HL-60 (cell line): Measurements from ENCODE around the gene RPL6.

ENCODE experiments used
- DNase-seq, 2 experiments: peaks; one replicate each; pipeline ENCODE4 v3.0.0-alpha.2; 2010 to 2020; ENCODE audit warnings: low read depth in 1 of 2, low spot score in 1 of 2
- H3K27ac ChIP-seq: fragments of 250-450 bp; sonication (Bioruptor Pico); replicated peaks from 2 replicates; pipeline ENCODE4 v1.5.1; 2020; ENCODE audit warnings: mild to moderate bottlenecking, moderate library complexity
- H3K27me3 ChIP-seq: fragments of 250-450 bp; sonication (Bioruptor Pico); 2 replicates; pipeline ENCODE4 v1.5.1; 2021; ENCODE audit warnings: mild to moderate bottlenecking, moderate library complexity; ENCODE audit not compliant: insufficient read depth, poor library complexity, severe bottlenecking
- H3K4me3 ChIP-seq: replicated peaks from 2 replicates; pipeline ENCODE4 v1.5.1; 2011; ENCODE audit warnings: mild to moderate bottlenecking, control low read depth, low read length; ENCODE audit not compliant: insufficient read depth
- GABPA ChIP-seq: IDR thresholded peaks from 2 replicates; pipeline ENCODE4 v1.6.1; 2012; ENCODE audit warnings: low read depth
- POLR2AphosphoS5 ChIP-seq: IDR thresholded peaks from 2 replicates; pipeline ENCODE4 v1.6.1; 2012; ENCODE audit warnings: low read depth
- REST ChIP-seq: IDR thresholded peaks from 2 replicates; pipeline ENCODE4 v1.6.1; 2012; ENCODE audit warnings: low read depth; ENCODE audit not compliant: insufficient replicate concordance
- SPI1 ChIP-seq: IDR thresholded peaks from 2 replicates; pipeline ENCODE4 v1.6.1; 2012; ENCODE audit warnings: low read depth, mild to moderate bottlenecking, borderline replicate concordance
- TF ChIP-seq, protein P1 (sequence below): IDR thresholded peaks from one replicate; pipeline ENCODE4 v1.5.1; 2011; ENCODE audit warnings: low read length, control low read depth, inconsistent platforms; ENCODE audit not compliant: insufficient read depth

The RPL6 gene

DNA sequence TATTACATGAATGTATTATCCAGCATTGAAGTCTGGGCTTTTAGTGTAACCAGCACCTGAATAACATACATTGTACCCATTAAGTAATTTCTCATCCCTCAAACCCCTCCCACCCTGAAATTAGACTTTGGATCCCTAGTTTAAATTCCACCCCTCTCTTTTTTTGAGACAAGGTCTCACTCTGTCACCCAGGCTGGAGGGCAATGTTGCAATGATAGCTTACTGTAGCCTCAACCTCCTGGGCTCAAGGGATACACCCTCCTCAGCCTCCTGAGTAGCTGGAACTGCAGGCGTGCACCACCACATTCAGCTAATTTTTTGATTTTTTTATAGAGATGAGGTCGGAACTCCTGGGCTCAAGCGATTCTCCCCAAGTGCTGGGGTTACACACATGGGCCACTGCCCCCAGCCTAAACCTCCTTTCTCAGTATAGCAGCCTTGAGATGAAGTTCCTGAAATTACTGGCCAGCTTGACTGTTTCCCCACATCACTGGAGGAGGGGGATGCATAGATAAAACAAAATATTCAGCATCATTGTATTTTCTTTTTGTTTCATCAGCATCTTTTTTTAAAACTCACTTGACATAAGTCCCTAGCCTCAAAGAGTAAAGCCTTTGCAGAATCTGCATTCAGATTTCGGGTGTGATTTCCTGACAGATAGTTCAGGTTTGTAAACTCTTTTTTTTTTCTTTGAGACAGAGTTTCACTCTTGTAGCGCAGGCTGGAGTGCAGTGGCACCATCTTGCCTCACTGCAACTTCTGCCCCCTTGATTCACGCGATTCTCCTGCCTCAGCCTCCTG lies 16.4 kb upstream of the RPL6 start:
- no peak for TF ChIP-seq GABPA
- TF ChIP-seq, protein P1, sequence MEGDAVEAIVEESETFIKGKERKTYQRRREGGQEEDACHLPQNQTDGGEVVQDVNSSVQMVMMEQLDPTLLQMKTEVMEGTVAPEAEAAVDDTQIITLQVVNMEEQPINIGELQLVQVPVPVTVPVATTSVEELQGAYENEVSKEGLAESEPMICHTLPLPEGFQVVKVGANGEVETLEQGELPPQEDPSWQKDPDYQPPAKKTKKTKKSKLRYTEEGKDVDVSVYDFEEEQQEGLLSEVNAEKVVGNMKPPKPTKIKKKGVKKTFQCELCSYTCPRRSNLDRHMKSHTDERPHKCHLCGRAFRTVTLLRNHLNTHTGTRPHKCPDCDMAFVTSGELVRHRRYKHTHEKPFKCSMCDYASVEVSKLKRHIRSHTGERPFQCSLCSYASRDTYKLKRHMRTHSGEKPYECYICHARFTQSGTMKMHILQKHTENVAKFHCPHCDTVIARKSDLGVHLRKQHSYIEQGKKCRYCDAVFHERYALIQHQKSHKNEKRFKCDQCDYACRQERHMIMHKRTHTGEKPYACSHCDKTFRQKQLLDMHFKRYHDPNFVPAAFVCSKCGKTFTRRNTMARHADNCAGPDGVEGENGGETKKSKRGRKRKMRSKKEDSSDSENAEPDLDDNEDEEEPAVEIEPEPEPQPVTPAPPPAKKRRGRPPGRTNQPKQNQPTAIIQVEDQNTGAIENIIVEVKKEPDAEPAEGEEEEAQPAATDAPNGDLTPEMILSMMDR, result no peak
- TF ChIP-seq SPI1, result no peak
- TF ChIP-seq POLR2AphosphoS5, result no peak
- no peak for TF ChIP-seq REST
- no peak for DNase-seq
- H3K27ac ChIP-seq, result no peak overlapping the region
- H3K27me3 ChIP-seq, result no peaks in the 10 kb centered on the region
- no peak overlapping the region for H3K4me3 ChIP-seq

GRCh38 chr12:112424126-112424525 lies 14.7 kb upstream of the RPL6 start:
- H3K4me3 ChIP-seq, result no peak overlapping the region
- DNase-seq, result no peak
- no peak overlapping the region for H3K27ac ChIP-seq
- TF ChIP-seq GABPA, result no peak
- TF ChIP-seq POLR2AphosphoS5, result no peak
- TF ChIP-seq REST, result no peak
- TF ChIP-seq, protein P1, result no peak
- no peak for TF ChIP-seq SPI1
- H3K27me3 ChIP-seq, result no peaks in the 10 kb centered on the region

GRCh38 chr12:112422531-112422930 lies 13.1 kb upstream of the RPL6 start:
- Histone ChIP-seq H3K27ac (no peak overlapping the region), H3K27me3 (no peaks in the 10 kb centered on the region), H3K4me3 (no peak overlapping the region)
- TF ChIP-seq GABPA, result no peak
- no peak for TF ChIP-seq REST
- TF ChIP-seq, protein P1, result no peak
- TF ChIP-seq SPI1, result no peak
- TF ChIP-seq POLR2AphosphoS5, result no peak
- no peak for DNase-seq
